VCaP (cell line): ENCODE results near the gene FUOM.

Experiments used
- H3K27ac ChIP-seq: fragments of 450-650 bp; 2 replicates; pipeline ENCODE4 v1.5.1; 2017
- TF ChIP-seq, protein P1 (sequence below): fragments of 450-650 bp; conservative IDR thresholded peaks from 2 replicates; pipeline ENCODE4 v1.5.1; 2017; ENCODE audit warnings: mild to moderate bottlenecking, moderate library complexity

FUOM gene

GRCh38 chr10:133400624-133401424, 43.0 kb upstream of the FUOM start:
- TF ChIP-seq, protein P1, sequence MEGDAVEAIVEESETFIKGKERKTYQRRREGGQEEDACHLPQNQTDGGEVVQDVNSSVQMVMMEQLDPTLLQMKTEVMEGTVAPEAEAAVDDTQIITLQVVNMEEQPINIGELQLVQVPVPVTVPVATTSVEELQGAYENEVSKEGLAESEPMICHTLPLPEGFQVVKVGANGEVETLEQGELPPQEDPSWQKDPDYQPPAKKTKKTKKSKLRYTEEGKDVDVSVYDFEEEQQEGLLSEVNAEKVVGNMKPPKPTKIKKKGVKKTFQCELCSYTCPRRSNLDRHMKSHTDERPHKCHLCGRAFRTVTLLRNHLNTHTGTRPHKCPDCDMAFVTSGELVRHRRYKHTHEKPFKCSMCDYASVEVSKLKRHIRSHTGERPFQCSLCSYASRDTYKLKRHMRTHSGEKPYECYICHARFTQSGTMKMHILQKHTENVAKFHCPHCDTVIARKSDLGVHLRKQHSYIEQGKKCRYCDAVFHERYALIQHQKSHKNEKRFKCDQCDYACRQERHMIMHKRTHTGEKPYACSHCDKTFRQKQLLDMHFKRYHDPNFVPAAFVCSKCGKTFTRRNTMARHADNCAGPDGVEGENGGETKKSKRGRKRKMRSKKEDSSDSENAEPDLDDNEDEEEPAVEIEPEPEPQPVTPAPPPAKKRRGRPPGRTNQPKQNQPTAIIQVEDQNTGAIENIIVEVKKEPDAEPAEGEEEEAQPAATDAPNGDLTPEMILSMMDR, result no peak
- no peak overlapping the region for H3K27ac ChIP-seq

DNA sequence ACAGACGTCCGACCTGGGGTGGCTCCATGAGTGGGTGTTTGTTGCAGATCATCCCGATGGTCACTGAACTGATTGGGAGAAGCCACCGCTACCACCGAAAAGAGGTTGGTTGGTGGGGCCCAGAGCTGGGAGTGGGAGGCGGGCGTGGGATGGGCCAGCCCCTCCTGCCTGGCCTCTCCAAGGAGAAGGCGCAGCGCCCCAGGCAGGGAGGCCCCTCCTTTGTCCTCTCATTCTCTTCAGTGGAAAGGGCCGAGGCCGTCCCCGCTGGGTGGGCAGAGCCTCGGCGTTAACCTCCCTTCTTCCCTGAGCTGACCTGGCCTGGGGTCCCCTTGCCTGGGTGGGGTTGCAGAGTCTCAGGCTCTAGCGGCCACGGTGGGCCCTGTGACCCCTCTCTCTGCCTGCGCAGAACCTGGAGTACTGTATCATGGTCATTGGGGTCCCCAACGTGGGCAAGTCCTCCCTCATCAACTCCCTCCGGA, 41.3 kb upstream of the FUOM start:
- no peak overlapping the region for H3K27ac ChIP-seq
- TF ChIP-seq, protein P1, result no peak

DNA sequence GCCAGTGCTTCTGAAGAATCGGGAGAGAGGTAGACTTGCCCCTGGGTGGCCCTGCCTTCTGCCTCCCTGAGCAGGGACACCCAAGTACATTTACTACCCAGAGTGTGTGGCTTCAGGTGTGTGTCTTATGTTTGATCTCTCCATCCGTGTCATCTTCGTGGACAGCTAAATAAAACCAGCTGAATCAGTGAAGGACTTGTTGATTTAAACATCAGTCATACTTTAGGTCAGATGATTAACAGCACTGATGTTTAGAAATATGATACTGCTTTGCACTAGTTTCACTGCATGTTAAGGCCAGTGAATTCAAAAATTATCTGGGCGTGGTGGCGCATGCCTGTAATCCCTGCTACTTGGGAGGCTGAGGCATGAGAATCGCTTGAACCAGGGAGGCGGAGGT, 40.1 kb upstream of the FUOM start:
- H3K27ac ChIP-seq, result no peak overlapping the region
- TF ChIP-seq, protein P1, result no peak

GRCh38 chr10:133396035-133396624, 38.3 kb upstream of the FUOM start:
- no peak overlapping the region for H3K27ac ChIP-seq
- TF ChIP-seq, protein P1, result no peak

DNA sequence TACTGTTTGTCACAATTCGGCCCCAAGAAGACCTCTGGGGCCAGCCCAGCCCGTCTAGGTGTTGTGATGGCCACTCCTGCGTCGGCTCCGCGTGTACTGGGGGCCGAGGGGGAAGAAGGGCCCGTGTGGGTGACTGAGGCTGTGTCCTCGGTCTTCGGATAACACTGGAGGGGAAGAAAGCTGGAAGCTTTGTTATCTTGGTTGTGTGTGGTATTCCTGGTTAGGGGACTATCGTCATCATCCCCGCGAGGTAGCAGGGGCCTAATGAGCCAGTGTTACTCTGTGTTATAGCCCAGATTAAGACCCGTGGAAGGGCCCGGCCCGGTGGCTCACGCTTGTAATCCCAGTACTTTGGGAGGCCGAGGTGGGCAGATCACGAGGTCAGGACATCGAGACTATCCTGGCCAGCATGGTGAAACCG, 37.0 kb upstream of the FUOM start:
- TF ChIP-seq, protein P1, result no peak
- H3K27ac ChIP-seq, result peak overlapping the region; percentile 87

- H3K27ac ChIP-seq, result peak within 1 kb of the TSS; percentile 87
- TF ChIP-seq, protein P1, result no peak
Measured at GRCh38 chr10:133394064-133394663, 36.3 kb upstream of the FUOM start, which contains the start of gene MTG1. Gene MTG1, plus strand, starts transcription at chr10:133394157. Its CDS starts 64 bp downstream, at chr10:133394221.

- TF ChIP-seq, protein P1, result no peak
- peak overlapping the region; percentile 87 for H3K27ac ChIP-seq
Measured at GRCh38 chr10:133393401-133394063, 35.7 kb upstream of the FUOM start.
